Activated CD8-positive, alpha-beta memory T cell treated with anti-CD3 and anti-CD28 coated beads, Interleukin-2, amount 50 U/mL, for 24 hours (primary cell): ENCODE results near the gene LZTR1.
"Not testable (repeated sequence)": the region's sequence is repeated elsewhere in the genome, so short reads cannot be mapped to it uniquely, and the experiment has no call there.

Experiments used
- DNase-seq: peaks from one replicate; pipeline ENCODE4 v3.0.0-alpha.2; 2020; ENCODE audit errors: extremely low read depth

LZTR1 gene

DNA sequence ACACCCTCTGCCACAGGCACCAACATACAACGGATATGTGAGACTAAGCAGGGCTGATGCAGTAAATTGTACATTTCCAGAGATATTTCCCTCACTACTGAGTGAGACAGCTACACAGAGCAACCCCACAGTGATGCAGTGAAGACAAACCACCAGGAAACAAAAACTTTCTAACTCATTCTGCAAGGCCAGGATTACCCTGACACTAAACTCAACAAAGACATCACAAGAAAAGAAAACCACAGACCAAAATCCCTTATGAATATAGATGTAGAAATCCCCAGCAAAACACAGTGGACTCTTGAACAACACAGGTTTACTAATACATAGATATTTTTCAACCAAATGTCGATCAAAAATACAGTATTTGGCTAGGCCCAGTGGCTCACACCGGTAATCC, 51.8 kb downstream of the LZTR1 start:
- DNase-seq = no peak

GRCh38 chr22:21034989-21035388, 52.9 kb downstream of the LZTR1 start:
- DNase-seq = no peak

DNA sequence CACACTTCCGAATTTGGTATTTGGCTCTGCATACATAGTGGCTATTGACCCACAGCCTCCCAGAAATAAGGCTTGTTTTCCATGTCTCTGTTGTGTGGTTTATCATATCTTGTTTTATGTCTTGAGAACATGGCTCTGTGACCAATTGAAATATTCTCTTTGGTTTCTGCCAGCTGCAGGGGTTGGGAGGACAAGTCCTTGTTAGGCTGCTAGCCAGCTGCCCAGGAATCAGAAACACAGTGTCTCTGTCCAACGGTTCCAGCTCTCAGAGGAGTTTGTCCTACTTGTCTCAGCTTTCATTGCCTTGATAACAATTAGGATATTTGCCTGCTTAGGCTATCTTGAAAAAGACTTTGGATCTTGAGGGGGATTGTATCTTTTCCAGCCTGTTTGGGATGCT, 56.3 kb downstream of the LZTR1 start:
- no peak for DNase-seq

DNA sequence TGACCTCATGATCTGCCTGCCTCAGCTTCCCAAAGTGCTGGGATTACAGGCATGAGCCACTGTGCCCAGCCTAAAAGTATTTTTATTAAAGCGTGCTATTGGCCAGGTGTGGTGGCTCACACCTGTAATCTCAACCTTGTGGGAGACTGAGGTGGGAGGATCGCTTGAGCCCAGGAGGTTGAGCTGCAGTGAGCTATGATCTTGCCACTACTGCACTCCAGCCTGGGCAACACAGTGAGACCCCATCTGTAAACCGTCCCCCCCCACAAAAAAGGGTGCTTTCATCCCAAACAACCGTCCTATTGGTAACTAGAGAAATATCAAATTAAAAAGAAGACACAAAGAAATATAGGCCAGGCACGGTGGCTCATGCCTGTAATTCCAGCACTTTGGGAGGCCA, 57.1 kb downstream of the LZTR1 start:
- DNase-seq = not testable (repeated sequence)

DNA sequence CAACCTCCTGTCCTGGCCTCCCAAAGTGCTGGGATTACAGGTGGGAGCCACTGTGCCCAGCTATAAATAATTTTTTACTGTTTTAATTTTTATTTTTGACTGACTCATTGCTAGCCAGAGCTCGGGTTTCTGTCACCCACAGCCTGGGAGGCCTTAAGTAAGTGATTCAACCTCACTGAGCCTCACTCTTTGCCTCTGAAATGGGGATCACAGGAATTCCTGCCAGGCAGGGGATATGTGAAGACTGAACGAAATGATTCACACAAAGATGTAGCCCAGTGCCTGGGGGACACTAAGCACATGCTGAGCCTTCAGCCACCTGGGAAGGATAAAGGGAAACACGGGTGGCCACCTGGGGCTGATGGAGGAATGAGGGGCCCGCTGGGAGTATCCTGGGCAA, 59.8 kb downstream of the LZTR1 start:
- no peak for DNase-seq

DNA sequence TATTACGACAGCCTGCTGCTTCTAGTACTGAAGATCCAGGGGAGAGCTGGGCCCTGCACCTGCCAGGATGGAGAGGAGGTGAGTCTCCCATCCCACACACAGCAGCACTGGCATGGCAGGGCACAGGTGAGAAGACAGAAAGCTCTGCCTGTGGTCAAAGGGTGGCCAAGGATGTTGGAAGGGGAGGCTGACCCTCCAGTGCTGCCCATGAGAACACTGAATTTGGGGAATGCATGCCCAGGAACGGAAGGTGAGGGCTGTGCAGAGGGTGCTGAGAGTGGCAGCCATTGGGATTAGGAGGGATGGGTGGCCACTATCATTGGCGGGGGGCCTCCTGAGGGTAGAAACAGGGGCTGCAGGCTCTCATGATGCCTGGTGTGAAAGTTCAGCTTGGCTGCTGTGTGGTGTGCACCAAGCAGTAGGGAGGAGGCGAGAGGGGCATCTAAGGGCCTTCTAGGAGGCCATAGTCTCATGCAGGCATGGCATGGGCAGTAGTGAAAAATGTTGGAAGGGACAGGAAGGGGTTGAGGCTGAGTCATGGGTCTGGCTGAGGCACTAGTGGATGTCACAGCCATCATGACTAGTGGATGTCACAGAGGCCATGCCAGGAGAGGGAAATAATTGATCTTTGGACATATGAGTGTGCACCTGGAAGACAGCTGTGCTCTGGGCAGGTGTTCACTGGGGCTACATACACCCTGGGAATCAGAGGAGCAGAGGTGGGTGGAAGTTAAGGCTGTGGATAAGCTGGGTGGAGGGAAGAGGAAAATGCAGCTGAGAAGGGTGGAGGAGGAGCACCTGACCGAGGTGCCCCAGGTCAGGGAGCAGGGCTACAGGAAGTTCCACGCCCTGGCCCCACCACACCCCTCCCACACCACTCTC, 61.1 kb downstream of the LZTR1 start:
- no peak for DNase-seq

DNA sequence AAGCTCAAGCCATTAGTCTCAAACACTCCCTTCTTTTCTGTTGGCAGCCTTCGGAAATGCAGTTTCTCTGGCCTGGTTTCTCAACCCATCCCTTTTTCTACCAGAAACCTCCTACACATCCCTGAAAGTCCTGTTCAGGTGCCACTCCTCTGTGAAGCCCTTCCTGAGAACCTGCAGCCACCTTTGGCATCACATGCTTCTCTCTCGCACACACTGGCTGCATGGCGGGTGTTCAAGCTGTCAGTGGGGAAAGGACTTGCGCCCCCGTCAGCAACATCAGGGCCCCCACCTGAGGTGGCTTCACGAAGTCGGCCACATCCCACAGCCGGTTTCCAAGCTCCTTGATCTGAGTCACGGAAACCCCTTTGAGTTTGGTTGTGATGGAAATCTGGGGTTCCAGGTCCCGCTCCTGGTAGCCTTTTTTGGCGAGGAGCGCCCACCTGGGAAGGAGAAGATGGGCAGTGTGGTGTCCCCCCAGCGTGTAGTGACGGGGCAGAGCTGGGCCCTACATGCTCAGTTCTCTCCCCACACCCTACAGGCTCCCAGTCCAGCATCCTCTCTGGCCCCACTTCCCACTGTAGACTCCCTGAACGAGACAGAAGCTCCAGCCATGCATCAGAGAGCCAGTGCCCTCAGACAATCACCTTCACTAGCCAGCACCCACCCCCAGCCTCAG, 61.9 kb downstream of the LZTR1 start:
- DNase-seq = no peak

DNA sequence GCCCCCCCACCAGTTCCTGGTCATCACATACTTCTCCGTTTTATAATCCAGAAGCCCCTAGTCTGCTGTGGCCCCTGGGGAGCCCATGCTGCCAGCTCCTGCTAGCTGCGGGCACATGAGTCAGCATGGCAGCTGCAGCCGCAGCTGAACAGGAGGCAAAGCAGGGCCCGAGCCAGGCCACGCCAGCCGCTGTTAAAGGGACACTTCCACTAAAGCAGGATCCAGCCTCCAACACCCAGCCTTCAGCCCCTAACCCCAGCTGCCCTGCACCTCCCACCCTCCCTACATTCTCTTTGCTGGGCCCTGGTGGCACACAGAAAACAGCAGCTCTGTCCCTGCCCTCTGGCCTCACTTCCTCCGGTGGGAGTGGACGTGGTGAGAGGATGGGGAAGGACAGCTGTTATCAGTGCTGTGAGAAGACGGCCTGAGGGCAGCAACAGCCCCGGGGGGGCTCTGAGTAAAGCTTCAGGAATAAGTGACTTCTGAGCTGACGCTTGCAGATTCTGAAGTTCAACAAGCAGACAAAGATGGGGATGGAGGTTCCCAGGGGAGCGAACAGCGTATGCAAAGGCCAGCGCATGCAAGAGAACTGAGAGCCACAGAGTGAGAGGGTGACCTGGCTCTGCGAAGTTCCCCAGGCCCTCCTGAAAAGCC, 63.0 kb downstream of the LZTR1 start:
- no peak for DNase-seq

- peak; percentile 44 for DNase-seq
These were observed 63.6 kb downstream of the LZTR1 start, which contains the start of gene LRRC74B for GRCh38 chr22:21045585-21046294. Gene LRRC74B (plus strand): TSS chr22:21045946. CDS start chr22:21045987, 41 bp downstream.

GRCh38 chr22:21047035-21047661, 65.1 kb downstream of the LZTR1 start:
- DNase-seq = no peak

GRCh38 chr22:21047730-21048129, 65.6 kb downstream of the LZTR1 start:
- DNase-seq = no peak

GRCh38 chr22:21048448-21048847, 66.4 kb downstream of the LZTR1 start:
- not testable (repeated sequence) for DNase-seq
